ENCODE data around the gene CALML5. TPM values are rescaled to one million over a fixed set of nuclear protein-coding genes. Genes with fewer than 3 reads are reported as not detected.

The CALML5 gene
- total RNA-seq, 1 donor from 2014 or later = not detected

DNA sequence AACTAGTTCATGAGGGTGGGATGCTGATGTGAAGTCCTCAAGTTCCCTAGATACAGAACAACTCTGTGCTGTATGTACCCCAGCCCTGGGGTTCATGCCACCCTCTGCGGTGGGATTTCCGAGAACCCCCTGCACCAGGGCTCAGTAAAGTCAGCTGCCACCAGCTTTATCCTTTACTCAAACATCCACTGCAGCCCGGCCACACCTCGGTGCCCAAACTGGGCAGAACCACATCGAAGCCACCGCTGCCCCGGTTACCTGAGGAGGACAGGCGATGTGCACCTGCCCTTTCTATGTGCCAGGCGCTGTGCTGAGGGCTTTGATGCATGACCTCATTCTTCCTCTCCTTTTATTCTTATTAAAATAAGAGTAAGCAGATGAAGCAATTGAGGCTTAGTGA, 9.9 kb upstream of the CALML5 start:
- no peak for DNase-seq (ENCODE audit: low spot score in 2 of 2)

DNA sequence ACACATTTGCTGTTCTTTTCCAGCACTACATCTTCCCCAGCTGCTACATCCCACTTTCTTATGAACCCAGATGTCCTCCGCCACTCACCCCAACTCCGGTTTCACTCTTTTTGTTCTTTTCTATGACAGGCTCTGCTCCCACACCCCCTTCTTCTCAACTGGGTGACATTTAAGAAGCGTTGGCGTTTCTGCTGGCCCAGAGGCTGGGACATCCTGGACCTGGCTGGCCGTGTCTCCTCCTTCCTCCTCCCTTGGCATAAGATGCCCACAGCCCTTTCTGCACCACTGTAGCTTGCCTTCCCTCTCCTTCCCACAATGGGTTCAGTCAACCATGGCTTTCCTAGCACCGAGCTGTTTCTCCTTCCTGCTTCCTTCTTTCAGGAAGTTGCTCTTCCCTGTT, 9.4 kb upstream of the CALML5 start:
- H3K27ac ChIP-seq = no peak overlapping the region
- DNase-seq (ENCODE audit: low spot score in 2 of 2) = peak in 1 of 2 donors; percentile 48

More for the DNA sequence above, 9.9 kb upstream of the CALML5 start:
- Histone ChIP-seq H3K4me3 (no peak overlapping the region), H3K36me3 (no peaks in the 10 kb centered on the region), H3K4me1 (no peaks in the 10 kb centered on the region), H3K9me3 (no peaks in the 10 kb centered on the region), H3K27ac (no peak overlapping the region), H3K27me3 (no peaks in the 10 kb centered on the region)
- intact Hi-C loops (cut with DNase I) = no loop called here
- TF ChIP-seq, protein P1, sequence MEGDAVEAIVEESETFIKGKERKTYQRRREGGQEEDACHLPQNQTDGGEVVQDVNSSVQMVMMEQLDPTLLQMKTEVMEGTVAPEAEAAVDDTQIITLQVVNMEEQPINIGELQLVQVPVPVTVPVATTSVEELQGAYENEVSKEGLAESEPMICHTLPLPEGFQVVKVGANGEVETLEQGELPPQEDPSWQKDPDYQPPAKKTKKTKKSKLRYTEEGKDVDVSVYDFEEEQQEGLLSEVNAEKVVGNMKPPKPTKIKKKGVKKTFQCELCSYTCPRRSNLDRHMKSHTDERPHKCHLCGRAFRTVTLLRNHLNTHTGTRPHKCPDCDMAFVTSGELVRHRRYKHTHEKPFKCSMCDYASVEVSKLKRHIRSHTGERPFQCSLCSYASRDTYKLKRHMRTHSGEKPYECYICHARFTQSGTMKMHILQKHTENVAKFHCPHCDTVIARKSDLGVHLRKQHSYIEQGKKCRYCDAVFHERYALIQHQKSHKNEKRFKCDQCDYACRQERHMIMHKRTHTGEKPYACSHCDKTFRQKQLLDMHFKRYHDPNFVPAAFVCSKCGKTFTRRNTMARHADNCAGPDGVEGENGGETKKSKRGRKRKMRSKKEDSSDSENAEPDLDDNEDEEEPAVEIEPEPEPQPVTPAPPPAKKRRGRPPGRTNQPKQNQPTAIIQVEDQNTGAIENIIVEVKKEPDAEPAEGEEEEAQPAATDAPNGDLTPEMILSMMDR (IDR thresholded peaks at IDR 0.05) = no peak

DNA sequence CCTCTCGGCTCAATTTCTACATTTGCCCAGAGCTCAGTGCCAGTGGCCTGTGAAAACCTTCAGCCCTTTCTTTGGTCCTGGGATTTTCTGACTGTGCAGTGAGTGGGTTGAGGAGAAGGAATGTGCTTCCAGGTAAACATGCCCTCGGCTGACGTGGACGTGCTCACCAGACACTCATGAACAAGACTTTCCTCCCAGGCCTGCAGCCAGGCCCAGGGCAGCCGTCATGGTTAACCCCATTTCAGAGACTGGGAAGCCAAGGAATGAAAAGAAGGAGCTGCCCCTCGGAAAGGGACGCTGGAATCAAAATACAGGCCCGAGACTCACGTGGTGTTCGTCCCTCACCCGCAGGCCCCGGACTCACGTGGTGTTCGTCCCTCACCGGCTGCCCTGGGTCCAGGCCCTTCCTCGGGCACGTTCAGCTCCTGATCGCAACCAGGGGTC, 8.8 kb upstream of the CALML5 start:
- TF ChIP-seq, protein P1 (IDR thresholded peaks at IDR 0.05) = no peak

More for the DNA sequence above, 9.4 kb upstream of the CALML5 start:
- Histone ChIP-seq H3K4me3 (no peak overlapping the region), H3K4me1 (no peaks in the 10 kb centered on the region), H3K36me3 (no peaks in the 10 kb centered on the region), H3K9me3 (no peaks in the 10 kb centered on the region), H3K27me3 (no peaks in the 10 kb centered on the region)
- TF ChIP-seq, protein P1 (IDR thresholded peaks at IDR 0.05) = no peak
- intact Hi-C loops (cut with DNase I) = no loop called here

DNA sequence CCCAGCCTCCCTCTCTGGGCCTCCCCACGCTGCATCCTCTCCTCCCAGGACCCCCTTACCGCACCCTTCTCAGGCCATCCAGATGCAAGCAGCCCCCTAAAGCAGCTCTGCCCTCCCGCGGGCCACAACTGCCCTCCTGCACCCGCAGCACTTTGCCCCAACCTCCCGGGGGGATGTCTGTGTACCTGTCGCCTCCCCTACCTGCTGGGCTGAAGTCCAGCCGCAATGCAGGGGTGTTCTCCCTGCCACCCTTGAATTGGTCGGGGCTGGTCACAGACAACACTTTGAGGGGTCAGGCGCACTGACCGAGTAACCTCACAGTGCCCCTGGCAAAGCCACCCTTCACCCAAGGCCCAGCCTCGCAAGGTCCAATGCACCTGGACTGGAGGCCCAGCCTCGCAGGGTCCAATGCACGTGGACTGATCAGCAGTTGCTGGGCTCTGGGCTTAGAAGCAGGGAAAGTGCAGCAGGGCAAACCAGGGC, 8.3 kb upstream of the CALML5 start:
- peak in 1 of 2 donors; percentile 45 for DNase-seq (ENCODE audit: low spot score in 2 of 2)
- intact Hi-C loops (cut with DNase I) = no loop called here
- no peak overlapping the region for H3K27ac ChIP-seq
- H3K9me3 ChIP-seq = no peaks in the 10 kb centered on the region
- H3K4me1 ChIP-seq = no peaks in the 10 kb centered on the region
- no peak overlapping the region for H3K4me3 ChIP-seq
- no peaks in the 10 kb centered on the region for H3K36me3 ChIP-seq
- H3K27me3 ChIP-seq = no peaks in the 10 kb centered on the region
- TF ChIP-seq, protein P1 (IDR thresholded peaks at IDR 0.05) = no peak

More for the DNA sequence above, 8.8 kb upstream of the CALML5 start:
- H3K9me3 ChIP-seq = no peaks in the 10 kb centered on the region
- no peak overlapping the region for H3K4me3 ChIP-seq
- intact Hi-C loops (cut with DNase I) = no loop called here
- peak in 1 of 2 donors; percentile 56 for DNase-seq (ENCODE audit: low spot score in 2 of 2)
- H3K4me1 ChIP-seq = no peaks in the 10 kb centered on the region
- H3K27ac ChIP-seq = no peak overlapping the region
- H3K27me3 ChIP-seq = no peaks in the 10 kb centered on the region
- no peaks in the 10 kb centered on the region for H3K36me3 ChIP-seq

DNA sequence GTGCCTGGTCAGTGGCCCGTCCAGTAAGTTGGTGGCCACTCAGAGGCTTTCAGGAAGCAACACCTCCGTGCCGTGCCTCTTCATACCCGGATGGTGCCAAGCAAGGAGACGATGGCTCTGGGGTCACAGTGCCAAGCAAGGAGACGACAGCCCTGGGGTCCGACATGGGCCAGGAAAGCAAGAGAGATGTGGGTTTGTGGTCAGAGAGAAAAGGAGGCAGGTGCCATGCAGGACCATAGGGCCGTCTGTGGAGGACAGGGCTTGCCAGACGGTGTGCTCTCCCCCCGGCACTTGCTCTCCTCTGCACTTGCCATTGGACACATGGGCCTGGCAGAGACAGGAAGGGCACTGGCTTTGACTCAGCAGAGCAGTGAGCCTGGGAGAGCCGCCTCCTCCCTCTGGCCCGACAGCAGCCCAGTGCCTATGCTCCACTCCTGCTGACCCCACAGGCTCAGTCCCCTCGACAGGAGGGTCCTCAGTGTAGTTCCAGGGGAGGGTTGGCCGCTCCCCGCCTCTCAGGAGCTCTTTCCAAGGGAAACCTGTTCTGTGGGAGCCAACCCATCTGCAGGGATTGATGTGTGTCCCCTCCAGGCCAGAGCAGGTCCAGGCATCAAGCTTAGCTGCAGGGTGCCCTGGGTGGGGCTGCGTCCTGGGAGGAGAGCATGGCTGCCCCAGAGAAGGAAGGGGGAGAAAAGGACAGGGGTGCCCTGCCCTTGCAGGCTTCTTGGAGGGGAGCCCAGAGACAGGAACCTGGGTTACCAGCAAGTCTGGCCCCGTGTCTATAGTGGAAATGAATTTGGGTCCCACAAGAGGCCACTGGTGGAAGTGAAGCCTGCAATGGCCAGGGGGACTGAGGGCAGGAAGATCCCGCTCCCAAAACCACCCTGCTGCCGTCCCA, 7.6 kb upstream of the CALML5 start:
- Histone ChIP-seq H3K4me1 (no peaks in the 10 kb centered on the region), H3K27ac (no peak overlapping the region), H3K27me3 (no peaks in the 10 kb centered on the region), H3K36me3 (no peaks in the 10 kb centered on the region), H3K9me3 (no peaks in the 10 kb centered on the region), H3K4me3 (no peak overlapping the region)
- DNase-seq (ENCODE audit: low spot score in 2 of 2) = peak in 1 of 2 donors; percentile 58
- TF ChIP-seq, protein P1 (IDR thresholded peaks at IDR 0.05) = no peak
- intact Hi-C loops (cut with DNase I) = no loop called here

Measured in ascending aorta (tissue), 2 donors.